ENCODE data around the gene CD99.

DNA sequence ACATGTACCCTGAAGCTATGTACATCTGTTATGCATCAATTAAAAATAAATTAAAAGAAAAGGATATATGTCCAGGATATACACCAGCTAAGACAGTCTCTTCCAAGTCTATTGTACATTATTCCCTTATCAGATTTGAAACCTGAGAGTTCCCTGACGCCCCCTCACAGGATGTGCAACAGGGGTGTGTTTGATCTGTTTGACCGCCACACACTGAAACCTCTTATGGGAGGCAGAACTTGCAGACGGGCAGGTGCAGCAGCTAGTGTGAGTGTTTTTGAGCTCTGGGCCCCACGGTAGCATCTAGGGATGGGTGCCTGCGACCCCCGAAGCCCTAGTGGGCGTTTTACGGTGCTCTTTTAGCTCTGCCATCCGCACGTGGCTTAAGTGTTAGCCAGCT lies 65.5 kb downstream of the CD99 start:
- no peak for TF ChIP-seq EZH2 (IDR thresholded peaks at IDR 0.05; ENCODE audit: insufficient read depth, poor library complexity, severe bottlenecking)
- TF ChIP-seq EZH2phosphoT487 (IDR thresholded peaks at IDR 0.05; ENCODE audit: insufficient read depth, low read depth) = no peak

All from GM23248 (cell line).